Endothelial cell (in vitro differentiated cells): ENCODE measurements around the gene SEMA3B. TPM values are rescaled to one million over a fixed set of nuclear protein-coding genes. Genes with fewer than 3 reads are reported as not detected.

Experiments used
- DNase-seq: peaks from one replicate; pipeline ENCODE4 v3.0.0; 2021; ENCODE audit warnings: low spot score
- H3K27ac Mint-ChIP-seq: one replicate; pipeline ENCODE4 v1.8.0; 2021; ENCODE audit warnings: mixed read lengths, inconsistent platforms; ENCODE audit not compliant: unreplicated experiment
- H3K27me3 Mint-ChIP-seq: one replicate; pipeline ENCODE4 v1.8.0; 2021; ENCODE audit warnings: mild to moderate bottlenecking, moderate library complexity, mixed read lengths, inconsistent platforms; ENCODE audit not compliant: unreplicated experiment
- H3K36me3 Mint-ChIP-seq: one replicate; pipeline ENCODE4 v1.8.0; 2021; ENCODE audit warnings: mild to moderate bottlenecking, low read depth, mixed read lengths, inconsistent platforms; ENCODE audit not compliant: unreplicated experiment
- H3K4me1 Mint-ChIP-seq: one replicate; pipeline ENCODE4 v1.8.0; 2021; ENCODE audit warnings: mild to moderate bottlenecking, mixed read lengths, inconsistent platforms; ENCODE audit not compliant: unreplicated experiment
- H3K4me3 Mint-ChIP-seq: one replicate; pipeline ENCODE4 v1.8.0; 2021; ENCODE audit warnings: mild to moderate bottlenecking, mixed read lengths, inconsistent platforms; ENCODE audit not compliant: unreplicated experiment
- H3K9me3 Mint-ChIP-seq: one replicate; pipeline ENCODE4 v1.8.0; 2021; ENCODE audit warnings: mixed read lengths, inconsistent platforms; ENCODE audit not compliant: unreplicated experiment
- CTCF ChIP-seq: fragments of 200-600 bp; sonication (generic); IDR thresholded peaks from one replicate; pipeline ENCODE4 v1.5.0; 2021; ENCODE audit warnings: antibody characterized with exemption; ENCODE audit not compliant: unreplicated experiment
- total RNA-seq: library from RNA; stranded (reverse); fragmentation: NEBNext Ultra II Directional; extraction: Animal tissue kit (Norgen Biotek cat#: 25700); gene quantifications from one replicate; pipeline ENCODE4 v1.2.1, GENCODE V29; 2021; ENCODE audit not compliant: unreplicated experiment

Gene SEMA3B
- total RNA-seq, 1 donor from 2014 or later = 1.7 TPM

GRCh38 chr3:50237754-50238548 lies 31.0 kb upstream of the SEMA3B start:
- peak overlapping the region; percentile 100 for H3K4me3 Mint-ChIP-seq
- peaks cover 24% of the 10 kb centered on the region for H3K27me3 Mint-ChIP-seq
- no peaks in the 10 kb centered on the region for H3K9me3 Mint-ChIP-seq
- peaks cover 56% of the 10 kb centered on the region for H3K4me1 Mint-ChIP-seq
- H3K27ac Mint-ChIP-seq = peak overlapping the region; percentile 89
- no peak for TF ChIP-seq CTCF
- H3K36me3 Mint-ChIP-seq = peaks cover 30% of the 10 kb centered on the region
- peak; percentile 74 for DNase-seq

GRCh38 chr3:50238549-50239026 lies 30.4 kb upstream of the SEMA3B start:
- no peak for DNase-seq
- peaks cover 30% of the 10 kb centered on the region for H3K36me3 Mint-ChIP-seq

GRCh38 chr3:50239649-50240048 lies 29.3 kb upstream of the SEMA3B start:
- no peak for TF ChIP-seq CTCF
- peaks cover 28% of the 10 kb centered on the region for H3K27me3 Mint-ChIP-seq
- no peak for DNase-seq
- H3K36me3 Mint-ChIP-seq = peaks cover 34% of the 10 kb centered on the region
- peaks cover 64% of the 10 kb centered on the region for H3K4me1 Mint-ChIP-seq
- peak overlapping the region; percentile 100 for H3K4me3 Mint-ChIP-seq
- peak overlapping the region; percentile 90 for H3K27ac Mint-ChIP-seq
- no peaks in the 10 kb centered on the region for H3K9me3 Mint-ChIP-seq

More at GRCh38 chr3:50238549-50239026, 30.4 kb upstream of the SEMA3B start:
- H3K27ac Mint-ChIP-seq = peak overlapping the region; percentile 90
- no peaks in the 10 kb centered on the region for H3K9me3 Mint-ChIP-seq
- no peak for TF ChIP-seq CTCF
- peak overlapping the region; percentile 100 for H3K4me3 Mint-ChIP-seq
- H3K27me3 Mint-ChIP-seq = peaks cover 26% of the 10 kb centered on the region
- peaks cover 57% of the 10 kb centered on the region for H3K4me1 Mint-ChIP-seq

GRCh38 chr3:50241163-50241562 lies 27.8 kb upstream of the SEMA3B start:
- Mint-ChIP-seq H3K9me3 (no peaks in the 10 kb centered on the region), H3K27ac (peak overlapping the region; percentile 96), H3K4me3 (peak overlapping the region; percentile 84), H3K27me3 (peaks cover 28% of the 10 kb centered on the region), H3K36me3 (peaks cover 34% of the 10 kb centered on the region), H3K4me1 (peaks cover 76% of the 10 kb centered on the region)
- TF ChIP-seq CTCF = no peak
- peak; percentile 52 for DNase-seq
